ENCODE measurements around the gene SLC25A53.
"Not testable (repeated sequence)": the region's sequence is repeated elsewhere in the genome, so short reads cannot be mapped to it uniquely, and the experiment has no call there.

SLC25A53 gene

GRCh38 chrX:104135677-104136076 lies 21.1 kb downstream of the SLC25A53 start:
- intact Hi-C loops (cut with DNase I), result loop anchor here (1.0 to 10.0 kb wide), 3 partner anchors 37 to 603 kb away; no protein-coding TSS in a partner anchor
- DNase-seq, result no peak

- no peak for DNase-seq
- intact Hi-C loops (cut with DNase I), result loop anchor here (5.0 to 10.0 kb wide), 2 partner anchors 290 to 602 kb away; no protein-coding TSS in a partner anchor
These were observed 22.1 kb downstream of the SLC25A53 start for GRCh38 chrX:104134583-104135261.

GRCh38 chrX:104130808-104131207 lies 26.0 kb downstream of the SLC25A53 start:
- intact Hi-C loops (cut with DNase I), result loop anchor here (10.0 kb wide), 1 partner anchor 286 kb away; no protein-coding TSS in a partner anchor
- DNase-seq, result no peak

- intact Hi-C loops (cut with DNase I), result no loop called here
- DNase-seq, result no peak
These were observed 30.0 kb downstream of the SLC25A53 start for GRCh38 chrX:104126856-104127255.

- intact Hi-C loops (cut with DNase I), result no loop called here
- DNase-seq, result no peak
These were observed 34.0 kb downstream of the SLC25A53 start for GRCh38 chrX:104122829-104123228.

- intact Hi-C loops (cut with DNase I), result no loop called here
- DNase-seq, result no peak
These were observed 38.0 kb downstream of the SLC25A53 start for GRCh38 chrX:104118765-104119164.

- no peak for DNase-seq
- intact Hi-C loops (cut with DNase I), result no loop called here
These were observed 39.0 kb downstream of the SLC25A53 start for GRCh38 chrX:104117759-104118158.

GRCh38 chrX:104113222-104113965 lies 43.4 kb downstream of the SLC25A53 start:
- DNase-seq, result peak; percentile 32 to 92 (median 58)
- intact Hi-C loops (cut with DNase I), result no loop called here

- peak; percentile 19 to 94 (median 55) for DNase-seq
- intact Hi-C loops (cut with DNase I), result no loop called here
These were observed 44.4 kb downstream of the SLC25A53 start, which contains the start of gene ZCCHC18 for GRCh38 chrX:104112326-104112951. Gene ZCCHC18 (plus strand): TSS chrX:104112523. CDS start chrX:104114112, 1,589 bp downstream.

- intact Hi-C loops (cut with DNase I); DNase-seq: not testable (repeated sequence)
These were observed 46.1 kb downstream of the SLC25A53 start for GRCh38 chrX:104110491-104111240.

- intact Hi-C loops (cut with DNase I), result no loop called here
- DNase-seq, result no peak
These were observed 47.9 kb downstream of the SLC25A53 start for GRCh38 chrX:104108955-104109354.

GRCh38 chrX:104105330-104106262 lies 51.2 kb downstream of the SLC25A53 start:
- intact Hi-C loops (cut with DNase I), result no loop called here

GRCh38 chrX:104104676-104105075 lies 52.1 kb downstream of the SLC25A53 start:
- DNase-seq, result peak in 1 of 10 donors; percentile 58
- intact Hi-C loops (cut with DNase I), result no loop called here

More at GRCh38 chrX:104105330-104106262, 51.2 kb downstream of the SLC25A53 start:
- DNase-seq, result peak in 1 of 10 donors; percentile 67

- intact Hi-C loops (cut with DNase I), result loop anchor here (1.0 kb wide), 1 partner anchor 37 kb away; no protein-coding TSS in a partner anchor
- DNase-seq, result no peak
These were observed 57.9 kb downstream of the SLC25A53 start for GRCh38 chrX:104098919-104099318.

GRCh38 chrX:104098151-104098808 lies 58.5 kb downstream of the SLC25A53 start:
- intact Hi-C loops (cut with DNase I), result loop anchor here (1.0 kb wide), 1 partner anchor 38 kb away; no protein-coding TSS in a partner anchor
- DNase-seq, result peak in 3 of 10 donors; percentile 21 to 50 (median 23)

GRCh38 chrX:104085919-104086318 lies 70.9 kb downstream of the SLC25A53 start:
- peak in 1 of 10 donors; percentile 46 for DNase-seq
- intact Hi-C loops (cut with DNase I), result no loop called here

- intact Hi-C loops (cut with DNase I), result no loop called here
- DNase-seq, result peak in 1 of 10 donors; percentile 70
These were observed 71.3 kb downstream of the SLC25A53 start for GRCh38 chrX:104085477-104085876.

GRCh38 chrX:104084534-104085277 lies 72.1 kb downstream of the SLC25A53 start:
- intact Hi-C loops (cut with DNase I), result no loop called here
- no peak for DNase-seq

Measured in posterior cingulate gyrus (tissue), 11 donors.